GM21576 (cell line): ENCODE results near the gene CAPRIN1.

Source experiments
- ATAC-seq: cut with Tn5 transposase; IDR thresholded peaks from one replicate; pipeline ENCODE4 v1.9.1; 2021; ENCODE audit warnings: mild to moderate bottlenecking, moderate library complexity; ENCODE audit not compliant: unreplicated experiment

Gene CAPRIN1

GRCh38 chr11:34139346-34139745 is 87.8 kb downstream of the CAPRIN1 start:
- no peak for ATAC-seq

GRCh38 chr11:34140149-34140548 is 88.6 kb downstream of the CAPRIN1 start:
- ATAC-seq: no peak

- ATAC-seq: no peak
Observed at GRCh38 chr11:34143048-34143447, 91.5 kb downstream of the CAPRIN1 start.

- peak; percentile 69 for ATAC-seq
Observed at GRCh38 chr11:34145073-34145472, 93.5 kb downstream of the CAPRIN1 start.

GRCh38 chr11:34145847-34146381 is 94.4 kb downstream of the CAPRIN1 start:
- peak; percentile 52 for ATAC-seq

- ATAC-seq: no peak
Observed at GRCh38 chr11:34146411-34146810, 94.9 kb downstream of the CAPRIN1 start.

GRCh38 chr11:34146866-34147265 is 95.3 kb downstream of the CAPRIN1 start:
- ATAC-seq: no peak

- ATAC-seq: no peak
Observed at GRCh38 chr11:34147581-34147980, 96.0 kb downstream of the CAPRIN1 start.

- ATAC-seq: no peak
Observed at GRCh38 chr11:34148504-34149165, 97.1 kb downstream of the CAPRIN1 start.

GRCh38 chr11:34149274-34149673 is 97.7 kb downstream of the CAPRIN1 start:
- no peak for ATAC-seq

GRCh38 chr11:34149786-34150185 is 98.3 kb downstream of the CAPRIN1 start:
- no peak for ATAC-seq

GRCh38 chr11:34150494-34151151 is 99.1 kb downstream of the CAPRIN1 start:
- no peak for ATAC-seq
